GM12864 (cell line): Measurements from ENCODE around the gene ICE2.
A peak's percentile ranks its signal among the peaks of the same experiment; 100 is the strongest.

Experiments used
- DNase-seq: peaks from one replicate; pipeline ENCODE4 v3.0.0-alpha.2; 2011; ENCODE audit warnings: low read depth
- H3K4me3 ChIP-seq: 2 replicates; pipeline ENCODE4 v1.5.1; 2011; ENCODE audit warnings: mild to moderate bottlenecking, low read depth, low read length, control low read depth
- CTCF ChIP-seq: IDR thresholded peaks from 2 replicates; pipeline ENCODE4 v1.5.1; 2011; ENCODE audit warnings: low read depth, mild to moderate bottlenecking, moderate library complexity, low read length, control low read depth, inconsistent platforms; ENCODE audit errors: missing control alignments

ICE2 gene

GRCh38 chr15:60391722-60392315, 87.1 kb downstream of the ICE2 start:
- no peak overlapping the region for H3K4me3 ChIP-seq
- no peak for TF ChIP-seq CTCF
- no peak for DNase-seq

- no peak overlapping the region for H3K4me3 ChIP-seq
- no peak for TF ChIP-seq CTCF
- no peak for DNase-seq
Measured at GRCh38 chr15:60390871-60391501, 88.0 kb downstream of the ICE2 start.

GRCh38 chr15:60390231-60390630, 88.7 kb downstream of the ICE2 start:
- no peak for DNase-seq
- no peak for TF ChIP-seq CTCF
- no peak overlapping the region for H3K4me3 ChIP-seq

- no peak for DNase-seq
- peak overlapping the region; percentile 2; the same call in 1 of the 2 replicates for H3K4me3 ChIP-seq
- no peak for TF ChIP-seq CTCF
Measured at GRCh38 chr15:60389261-60390077, 89.5 kb downstream of the ICE2 start.

- H3K4me3 ChIP-seq: no peak overlapping the region
- no peak for TF ChIP-seq CTCF
Measured at GRCh38 chr15:60387321-60387720, 91.6 kb downstream of the ICE2 start.

GRCh38 chr15:60386615-60387014, 92.3 kb downstream of the ICE2 start:
- TF ChIP-seq CTCF: no peak
- no peak for DNase-seq
- H3K4me3 ChIP-seq: no peak overlapping the region

More at GRCh38 chr15:60387321-60387720, 91.6 kb downstream of the ICE2 start:
- DNase-seq: no peak
